Stimulated activated CD4-positive, alpha-beta T cell treated with anti-CD3 and anti-CD28 coated beads, Interleukin-4, amount 100 ng/mL, for 1 hour (primary cell): ENCODE results near the gene PRKCQ.

Experiments
- DNase-seq: peaks from one replicate; pipeline ENCODE4 v3.0.0-alpha.2; 2020

Gene PRKCQ

GRCh38 chr10:6379015-6379776, 200.9 kb downstream of the PRKCQ start:
- no peak for DNase-seq
